SK-N-SH (cell line): Measurements from ENCODE around the gene RASL10B.

Experiments
- CHD2 ChIP-seq: fragments of 150-350 bp; IDR thresholded peaks from 2 replicates; pipeline ENCODE4 v1.6.1; 2018; ENCODE audit warnings: low read length; ENCODE audit not compliant: partially characterized antibody
- EZH2phosphoT487 ChIP-seq: fragments of 200-600 bp; sonication (generic); IDR thresholded peaks from 2 replicates; pipeline ENCODE4 v1.6.1; 2017; ENCODE audit warnings: low read depth, mixed run types, mild to moderate bottlenecking, antibody characterized with exemption, moderate library complexity, borderline replicate concordance
- FOXM1 ChIP-seq: IDR thresholded peaks from 2 replicates; pipeline ENCODE4 v1.4.0; 2012; ENCODE audit warnings: low read depth, mild to moderate bottlenecking
- POLR2AphosphoS5 ChIP-seq: IDR thresholded peaks from 2 replicates; pipeline ENCODE4 v1.6.1; 2012; ENCODE audit warnings: low read depth, low read length
- RAD21 ChIP-seq: IDR thresholded peaks from 2 replicates; pipeline ENCODE4 v1.6.1; 2012; ENCODE audit warnings: mild to moderate bottlenecking, low read length
- RFX5 ChIP-seq: IDR thresholded peaks from 2 replicates; pipeline ENCODE4 v1.6.1; 2012; ENCODE audit warnings: mild to moderate bottlenecking, improper control_type of control experiment, low read length
- TAF1 ChIP-seq: IDR thresholded peaks from 2 replicates; pipeline ENCODE4 v1.6.1; 2012; ENCODE audit warnings: low read depth, mild to moderate bottlenecking, low read length, moderate library complexity, borderline replicate concordance
- USF2 ChIP-seq: fragments of 150-350 bp; IDR thresholded peaks from 2 replicates; pipeline ENCODE4 v1.6.1; 2017; ENCODE audit warnings: antibody characterized with exemption, low read length, low read depth, borderline replicate concordance
- TF ChIP-seq, protein P1 (sequence below): fragments of 200-600 bp; sonication (generic); IDR thresholded peaks from 2 replicates; pipeline ENCODE4 v1.6.1; 2017; ENCODE audit warnings: antibody characterized with exemption, mild to moderate bottlenecking, moderate library complexity
- TF ChIP-seq, protein P2 (sequence below): IDR thresholded peaks from 2 replicates; pipeline ENCODE4 v1.4.0; 2012; ENCODE audit warnings: low read depth
- TF ChIP-seq, protein P3 (sequence below): IDR thresholded peaks from 2 replicates; pipeline ENCODE4 v1.6.1; 2012; ENCODE audit warnings: mild to moderate bottlenecking, low read depth, low read length, moderate library complexity

- TF ChIP-seq, protein P1, sequence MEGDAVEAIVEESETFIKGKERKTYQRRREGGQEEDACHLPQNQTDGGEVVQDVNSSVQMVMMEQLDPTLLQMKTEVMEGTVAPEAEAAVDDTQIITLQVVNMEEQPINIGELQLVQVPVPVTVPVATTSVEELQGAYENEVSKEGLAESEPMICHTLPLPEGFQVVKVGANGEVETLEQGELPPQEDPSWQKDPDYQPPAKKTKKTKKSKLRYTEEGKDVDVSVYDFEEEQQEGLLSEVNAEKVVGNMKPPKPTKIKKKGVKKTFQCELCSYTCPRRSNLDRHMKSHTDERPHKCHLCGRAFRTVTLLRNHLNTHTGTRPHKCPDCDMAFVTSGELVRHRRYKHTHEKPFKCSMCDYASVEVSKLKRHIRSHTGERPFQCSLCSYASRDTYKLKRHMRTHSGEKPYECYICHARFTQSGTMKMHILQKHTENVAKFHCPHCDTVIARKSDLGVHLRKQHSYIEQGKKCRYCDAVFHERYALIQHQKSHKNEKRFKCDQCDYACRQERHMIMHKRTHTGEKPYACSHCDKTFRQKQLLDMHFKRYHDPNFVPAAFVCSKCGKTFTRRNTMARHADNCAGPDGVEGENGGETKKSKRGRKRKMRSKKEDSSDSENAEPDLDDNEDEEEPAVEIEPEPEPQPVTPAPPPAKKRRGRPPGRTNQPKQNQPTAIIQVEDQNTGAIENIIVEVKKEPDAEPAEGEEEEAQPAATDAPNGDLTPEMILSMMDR, result no peak
- TF ChIP-seq POLR2AphosphoS5 (no peak), EZH2phosphoT487 (no peak), RFX5 (no peak), TAF1 (no peak), CHD2 (no peak), RAD21 (no peak), FOXM1 (no peak), USF2 (no peak)
- TF ChIP-seq, protein P2, sequence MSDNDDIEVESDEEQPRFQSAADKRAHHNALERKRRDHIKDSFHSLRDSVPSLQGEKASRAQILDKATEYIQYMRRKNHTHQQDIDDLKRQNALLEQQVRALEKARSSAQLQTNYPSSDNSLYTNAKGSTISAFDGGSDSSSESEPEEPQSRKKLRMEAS, result no peak
- TF ChIP-seq, protein P3, sequence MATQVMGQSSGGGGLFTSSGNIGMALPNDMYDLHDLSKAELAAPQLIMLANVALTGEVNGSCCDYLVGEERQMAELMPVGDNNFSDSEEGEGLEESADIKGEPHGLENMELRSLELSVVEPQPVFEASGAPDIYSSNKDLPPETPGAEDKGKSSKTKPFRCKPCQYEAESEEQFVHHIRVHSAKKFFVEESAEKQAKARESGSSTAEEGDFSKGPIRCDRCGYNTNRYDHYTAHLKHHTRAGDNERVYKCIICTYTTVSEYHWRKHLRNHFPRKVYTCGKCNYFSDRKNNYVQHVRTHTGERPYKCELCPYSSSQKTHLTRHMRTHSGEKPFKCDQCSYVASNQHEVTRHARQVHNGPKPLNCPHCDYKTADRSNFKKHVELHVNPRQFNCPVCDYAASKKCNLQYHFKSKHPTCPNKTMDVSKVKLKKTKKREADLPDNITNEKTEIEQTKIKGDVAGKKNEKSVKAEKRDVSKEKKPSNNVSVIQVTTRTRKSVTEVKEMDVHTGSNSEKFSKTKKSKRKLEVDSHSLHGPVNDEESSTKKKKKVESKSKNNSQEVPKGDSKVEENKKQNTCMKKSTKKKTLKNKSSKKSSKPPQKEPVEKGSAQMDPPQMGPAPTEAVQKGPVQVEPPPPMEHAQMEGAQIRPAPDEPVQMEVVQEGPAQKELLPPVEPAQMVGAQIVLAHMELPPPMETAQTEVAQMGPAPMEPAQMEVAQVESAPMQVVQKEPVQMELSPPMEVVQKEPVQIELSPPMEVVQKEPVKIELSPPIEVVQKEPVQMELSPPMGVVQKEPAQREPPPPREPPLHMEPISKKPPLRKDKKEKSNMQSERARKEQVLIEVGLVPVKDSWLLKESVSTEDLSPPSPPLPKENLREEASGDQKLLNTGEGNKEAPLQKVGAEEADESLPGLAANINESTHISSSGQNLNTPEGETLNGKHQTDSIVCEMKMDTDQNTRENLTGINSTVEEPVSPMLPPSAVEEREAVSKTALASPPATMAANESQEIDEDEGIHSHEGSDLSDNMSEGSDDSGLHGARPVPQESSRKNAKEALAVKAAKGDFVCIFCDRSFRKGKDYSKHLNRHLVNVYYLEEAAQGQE, result no peak
These were observed 22.5 kb upstream of the RASL10B start for GRCh38 chr17:35708951-35709350.
